Sigmoid colon (tissue), 4 donors: ENCODE data around the gene SULF2.

Experiments used
- CTCF ChIP-seq, 4 experiments: fragments of 450-650 bp in 3 of 4; fragments of 200-600 bp in 1 of 4; IDR thresholded peaks; one replicate each; pipeline ENCODE4 v1.5.1; 2016 to 2019; ENCODE audit warnings: antibody characterized with exemption in 4 of 4, mild to moderate bottlenecking in 3 of 4, moderate library complexity in 2 of 4
- POLR2A ChIP-seq, 2 donors: fragments of 450-650 bp; IDR thresholded peaks; one replicate each; pipeline ENCODE4 v1.6.1; 2016; ENCODE audit warnings: antibody characterized with exemption in 2 of 2, mild to moderate bottlenecking in 2 of 2, moderate library complexity in 2 of 2
- POLR2AphosphoS5 ChIP-seq, 4 donors: sonication (generic); formaldehyde crosslinking; IDR thresholded peaks; one replicate each; pipeline ENCODE4 v1.6.1; 2017; ENCODE audit warnings: antibody characterized with exemption in 4 of 4

- TF ChIP-seq CTCF (IDR thresholded peaks at IDR 0.05) (no peak), POLR2AphosphoS5 (IDR thresholded peaks at IDR 0.05) (no peak), POLR2A (IDR thresholded peaks at IDR 0.05) (no peak)
Observed at GRCh38 chr20:47802975-47803374, 17.7 kb upstream of the SULF2 start.
